Germinal center (tissue), 1 donor: ENCODE results near the gene HLA-DRB1.
"Not testable (repeated sequence)": the region's sequence is repeated elsewhere in the genome, so short reads cannot be mapped to it uniquely, and the experiment has no call there.

Experiments
- DNase-seq: peaks from one replicate; pipeline ENCODE4 v3.0.0; 2012; ENCODE audit warnings: mixed read lengths, low spot score

The HLA-DRB1 gene

DNA sequence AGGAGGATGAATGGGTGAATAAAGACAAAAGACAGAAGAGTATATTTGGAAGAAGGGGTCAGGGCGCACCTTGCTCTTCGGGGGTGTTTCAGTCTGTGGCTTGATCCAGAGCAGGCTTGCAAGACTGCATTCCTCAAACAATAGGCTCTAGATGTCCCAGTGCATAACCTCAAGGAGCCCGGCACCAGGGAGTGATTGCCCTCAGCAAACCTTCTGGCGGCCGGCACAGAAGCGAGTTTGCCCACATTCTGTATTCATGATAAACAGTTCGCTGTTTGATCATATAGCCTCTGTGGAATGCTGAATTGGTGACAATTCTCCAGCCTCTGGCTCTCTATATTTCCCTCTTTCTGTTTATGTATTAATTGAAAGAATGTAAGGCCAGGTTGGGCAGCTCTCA lies 29.9 kb downstream of the HLA-DRB1 start:
- DNase-seq = no peak

DNA sequence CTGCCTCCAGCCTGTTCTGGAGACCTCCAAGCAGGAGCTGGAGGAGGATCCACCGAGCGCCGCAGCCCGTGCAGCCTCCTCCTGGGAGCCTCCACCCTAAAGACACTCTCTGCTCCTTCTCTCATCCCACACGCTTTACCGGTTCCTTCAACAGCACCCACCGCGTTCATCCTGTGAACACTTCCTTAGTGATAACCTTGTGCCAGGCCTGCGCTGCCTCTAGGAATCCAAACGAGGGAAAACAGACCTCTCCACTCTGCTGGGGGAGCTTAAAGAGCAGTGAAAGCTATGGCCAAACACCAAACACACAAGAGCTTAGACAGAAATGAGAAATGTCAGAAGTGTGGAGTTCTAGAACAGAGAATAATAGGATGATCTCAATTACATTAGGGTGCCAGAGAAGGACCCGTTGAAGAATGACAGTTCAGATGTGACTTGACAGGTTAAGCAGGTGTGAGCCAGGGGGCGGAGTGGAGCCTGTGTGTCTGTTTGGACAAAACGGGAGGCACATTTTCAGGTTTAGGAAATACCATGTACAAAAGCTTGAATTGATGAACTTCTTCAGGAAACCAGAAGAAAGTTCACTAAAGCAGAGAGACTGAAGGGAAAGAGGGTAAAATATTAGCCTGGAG lies 31.1 kb downstream of the HLA-DRB1 start:
- no peak for DNase-seq

DNA sequence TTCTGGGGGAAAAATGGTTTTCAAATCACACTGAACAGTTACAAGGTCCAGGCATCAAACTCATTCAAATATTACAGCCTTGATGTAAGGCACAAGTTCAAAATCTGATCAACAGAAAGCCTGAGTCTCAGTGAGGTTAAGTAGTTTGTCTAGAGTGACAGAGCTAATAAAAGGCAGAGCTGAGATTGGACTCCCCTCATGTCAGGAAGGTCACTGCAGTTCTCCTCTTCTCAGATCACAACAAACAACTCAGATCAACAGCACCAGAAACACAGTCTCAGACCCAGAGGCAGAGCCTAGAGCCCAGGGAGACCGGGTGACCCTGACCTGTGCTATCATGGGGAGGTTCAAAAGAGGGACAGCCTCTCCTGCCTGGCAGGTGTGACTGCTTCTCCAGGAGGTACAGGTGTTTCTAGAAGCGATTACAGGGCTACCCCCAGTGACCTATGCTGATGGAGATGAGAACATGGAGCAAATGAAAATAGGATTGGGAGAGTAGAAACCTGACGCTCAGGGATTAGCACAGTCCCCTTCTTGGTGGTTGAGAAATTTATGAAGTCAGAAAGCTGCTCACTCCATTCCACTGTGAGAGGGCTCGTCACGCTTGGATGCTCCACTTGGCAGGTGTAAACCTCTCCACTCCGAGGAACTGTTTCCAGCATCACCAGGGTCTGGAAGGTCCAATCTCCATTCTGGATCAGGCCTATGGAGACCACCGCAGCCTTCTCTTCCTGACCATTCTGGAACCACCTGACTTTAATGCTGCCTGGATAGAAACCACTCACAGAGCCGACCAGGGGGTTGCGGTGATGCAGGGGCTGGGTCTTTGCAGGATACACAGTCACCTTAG lies 35.3 kb downstream of the HLA-DRB1 start:
- DNase-seq = no peak

DNA sequence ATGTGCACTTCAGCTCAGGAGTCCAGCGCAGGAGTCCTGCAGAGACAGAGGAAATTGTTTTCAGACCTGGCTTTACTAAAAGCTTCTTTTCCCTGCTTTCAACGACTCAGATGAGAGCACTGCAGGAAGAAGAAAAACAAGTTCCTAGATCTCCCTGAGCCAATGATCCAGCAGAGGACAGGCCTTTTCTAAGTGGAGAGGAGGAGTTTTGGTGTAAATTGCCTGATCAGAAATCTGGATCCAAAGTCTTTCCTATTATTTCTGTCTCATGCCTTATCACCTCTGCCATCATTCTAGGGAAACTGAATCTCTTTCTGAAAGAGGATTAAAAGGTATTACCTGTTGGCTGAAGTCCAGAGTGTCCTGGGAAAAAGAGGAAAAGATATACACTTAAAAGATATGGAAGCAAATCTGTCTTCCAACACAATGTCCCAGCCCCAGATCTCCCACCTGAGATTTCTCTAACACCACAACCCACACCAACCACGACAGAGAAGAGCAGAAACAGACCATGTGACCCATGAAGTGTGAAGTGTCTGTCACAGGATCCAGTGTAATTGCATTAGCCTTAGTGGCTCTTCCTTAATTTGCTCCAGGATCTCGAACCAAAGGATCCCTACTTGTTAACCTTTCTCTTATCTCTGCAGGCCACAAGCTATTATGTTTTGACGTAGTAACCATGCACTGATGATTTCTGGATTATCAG lies 36.5 kb downstream of the HLA-DRB1 start:
- DNase-seq = no peak

DNA sequence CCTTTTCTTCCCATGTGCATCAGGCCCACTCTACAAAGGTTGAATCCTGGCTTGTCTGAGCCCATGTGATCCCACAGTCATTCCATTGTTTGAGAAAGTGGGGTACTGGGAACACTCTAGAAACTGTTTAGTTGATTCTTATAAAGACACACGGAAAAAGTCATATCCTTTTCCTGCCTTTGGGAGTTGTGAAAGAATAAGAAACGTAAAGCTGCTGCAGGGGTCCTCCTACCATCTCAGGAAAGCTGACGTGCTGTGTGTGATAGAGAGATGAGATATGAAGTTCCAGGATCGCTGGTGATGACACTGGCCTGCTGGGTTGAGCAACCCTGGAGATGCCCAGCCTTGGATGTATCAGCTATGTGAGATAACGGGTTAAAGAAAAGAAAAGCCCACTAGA lies 38.2 kb downstream of the HLA-DRB1 start:
- no peak for DNase-seq

DNA sequence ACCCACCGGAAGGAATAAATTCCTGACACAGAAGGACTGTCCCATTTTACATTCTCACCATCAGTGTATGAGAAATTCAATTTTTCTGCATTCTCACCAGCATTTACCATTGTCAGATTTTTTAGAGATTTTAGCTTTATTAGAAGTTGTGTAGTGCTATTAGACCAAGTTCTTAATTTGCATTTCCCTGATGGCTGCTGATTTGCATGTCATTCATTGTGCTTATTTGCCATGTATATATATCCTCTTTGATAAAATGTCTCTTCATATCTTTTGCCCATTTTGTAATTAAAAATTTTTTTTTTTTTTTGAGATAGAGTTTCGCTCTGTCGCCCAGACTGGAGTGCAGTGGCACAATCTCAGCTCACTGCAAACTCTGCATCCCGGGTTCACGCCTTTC lies 49.8 kb downstream of the HLA-DRB1 start:
- no peak for DNase-seq

DNA sequence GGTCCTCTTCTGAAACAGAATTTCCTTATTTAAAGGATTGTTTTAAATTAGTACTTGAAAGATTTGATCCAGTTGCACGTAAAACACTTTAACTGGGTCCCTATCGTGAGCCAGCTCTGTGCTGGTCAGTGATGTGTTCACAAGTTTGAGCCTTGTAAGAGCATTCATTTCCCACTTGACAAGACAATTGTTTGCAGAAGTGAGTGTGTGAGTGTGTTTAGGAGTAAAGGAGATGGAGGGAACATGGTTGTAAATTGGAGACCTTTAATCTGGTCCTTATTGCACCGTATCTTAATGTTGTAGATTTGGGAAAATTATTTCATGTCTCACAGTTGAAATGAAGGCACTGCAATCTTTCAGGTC lies 59.2 kb downstream of the HLA-DRB1 start:
- not testable (repeated sequence) for DNase-seq

DNA sequence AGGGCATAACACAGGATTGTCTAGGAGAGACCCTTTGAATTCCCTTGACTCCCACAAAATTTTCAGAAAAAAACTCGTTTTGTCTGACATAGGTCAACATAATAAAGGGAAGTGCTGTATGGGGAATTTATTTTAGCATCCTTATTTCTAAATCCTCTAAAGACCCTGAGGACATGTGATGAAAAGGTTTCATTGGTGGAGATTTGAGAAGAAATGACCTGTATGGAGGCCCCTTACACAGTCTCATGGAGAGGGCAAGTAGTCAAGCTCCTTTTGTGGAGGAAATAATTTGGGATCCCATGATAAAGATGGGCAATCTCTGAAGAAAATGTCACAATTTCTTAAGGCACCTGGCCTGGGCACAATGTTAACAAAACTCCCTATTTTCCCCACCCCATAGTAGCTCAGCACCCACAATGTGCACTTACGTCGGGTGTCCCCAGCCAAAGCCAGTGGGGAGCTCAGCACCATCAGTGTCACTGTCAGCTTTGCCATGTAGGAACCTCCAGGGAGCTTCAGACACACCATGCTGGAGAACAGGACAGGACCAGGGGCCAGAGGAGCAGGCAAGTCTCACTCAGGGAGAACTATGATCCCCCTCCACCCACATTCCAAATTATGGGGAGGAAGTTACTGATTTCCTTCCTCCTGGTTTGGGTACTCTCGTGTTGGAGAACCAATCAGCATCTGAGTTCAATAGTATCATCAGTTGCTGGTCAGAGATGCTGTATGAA lies 59.8 kb downstream of the HLA-DRB1 start, which contains the start of gene HLA-DRB5:
HLA-DRB5 (minus strand) TSS at position 591 of the 734 bp plus-strand sequence; CDS start at position 528, 63 bp downstream.
- peak; percentile 11 for DNase-seq
